Myocyte (in vitro differentiated cells): Measurements from ENCODE around the gene ACOT7. TPM values are rescaled to one million over a fixed set of nuclear protein-coding genes. Genes with fewer than 3 reads are reported as not detected.
"Not testable (repeated sequence)": the region's sequence is repeated elsewhere in the genome, so short reads cannot be mapped to it uniquely, and the experiment has no call there.

ENCODE experiments used
- DNase-seq: peaks from one replicate; pipeline ENCODE4 v3.0.0-alpha.2; 2012; ENCODE audit warnings: low read depth
- total RNA-seq: library from RNA; depleted of rRNA; stranded (reverse); fragments of >200 nt; gene quantifications from 2 replicates; pipeline ENCODE4 v1.2.3, GENCODE V29; 2014

Gene ACOT7
- total RNA-seq, 1 donor from 2014 or later: 18.7 TPM

DNA sequence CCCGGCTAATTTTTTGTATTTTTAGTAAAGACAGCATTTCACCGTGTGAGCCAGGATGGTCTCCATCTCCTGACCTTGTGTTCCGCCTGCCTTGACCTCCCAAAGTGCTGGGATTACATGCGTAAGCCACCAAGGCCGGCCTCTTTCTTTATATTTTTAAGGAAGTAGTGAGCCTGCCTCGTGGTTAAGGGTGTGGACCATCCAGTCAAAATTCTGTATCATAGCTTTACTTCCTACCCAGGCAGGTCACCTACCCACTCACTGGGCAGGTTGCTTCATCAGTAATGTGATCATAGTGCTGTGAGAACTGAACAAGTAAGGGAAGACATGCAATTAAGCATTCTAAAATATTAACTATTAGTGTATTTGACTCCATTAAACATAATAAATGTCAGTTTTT, 8.1 kb upstream of the ACOT7 start:
- no peak for DNase-seq

DNA sequence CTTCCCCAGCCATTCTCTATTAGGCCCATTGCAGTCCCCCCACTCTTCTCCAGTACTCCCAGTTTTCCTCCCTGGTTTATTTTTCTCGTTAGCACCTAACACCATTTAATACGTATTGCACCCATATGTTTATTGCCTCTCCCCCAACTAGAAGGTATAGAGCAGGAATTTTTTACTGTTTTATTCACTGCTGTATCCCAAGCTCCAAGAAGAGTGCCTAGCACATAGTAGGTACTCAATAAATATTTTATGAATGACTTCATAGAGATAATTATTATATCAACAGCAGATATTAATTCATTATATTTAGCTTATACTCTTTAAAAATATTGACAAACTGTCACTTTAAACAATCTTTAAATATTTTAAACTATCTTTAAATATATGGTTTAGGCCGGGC, 5.7 kb upstream of the ACOT7 start:
- DNase-seq: no peak

DNA sequence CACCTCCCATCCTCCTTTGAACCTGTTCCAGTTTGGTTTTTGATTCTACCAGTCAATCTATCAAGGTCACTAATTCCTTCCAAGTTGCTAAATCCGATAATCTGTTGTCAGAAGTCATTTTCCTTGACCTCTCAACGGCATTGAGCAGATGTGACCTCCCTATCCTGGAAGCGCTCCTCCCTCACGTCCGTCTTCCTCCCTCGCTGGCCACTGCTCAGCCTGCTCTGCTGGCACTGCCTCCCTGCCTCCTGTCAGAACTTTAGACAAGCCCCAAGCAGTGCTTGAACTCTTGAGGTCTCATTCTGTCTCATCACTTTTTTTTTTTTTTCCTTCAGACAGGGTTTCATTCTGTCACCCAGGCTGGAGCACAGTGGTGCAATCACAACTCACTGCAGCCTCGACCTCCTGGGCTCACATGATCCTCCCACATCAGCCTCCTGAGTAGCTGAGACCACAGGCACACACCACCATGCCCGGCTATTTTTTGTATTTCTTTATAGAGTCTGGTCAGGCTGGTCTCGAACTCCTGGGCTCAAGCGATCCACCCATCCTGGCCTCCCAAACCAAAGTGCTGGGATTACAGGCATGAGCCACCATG, 4.4 kb upstream of the ACOT7 start:
- no peak for DNase-seq

DNA sequence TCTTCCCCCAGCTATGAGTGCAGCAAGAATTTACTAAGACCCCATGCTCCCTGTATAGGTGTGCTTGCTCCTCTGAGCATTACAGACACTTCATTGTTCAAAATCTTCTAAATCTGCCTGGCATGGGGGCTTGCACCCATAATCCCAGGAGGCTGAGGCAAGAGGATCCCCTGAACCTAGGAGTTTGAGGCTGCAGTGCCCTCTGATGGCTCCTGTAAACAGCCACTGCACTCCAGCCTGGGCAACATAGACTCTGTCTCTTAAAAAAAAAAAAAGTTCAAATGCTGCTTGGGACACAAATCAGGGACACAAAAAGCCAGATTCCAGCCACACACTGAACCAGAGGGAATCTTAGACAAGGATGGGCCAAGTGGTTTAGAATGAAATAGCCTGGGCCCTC, 3.4 kb upstream of the ACOT7 start:
- no peak for DNase-seq

DNA sequence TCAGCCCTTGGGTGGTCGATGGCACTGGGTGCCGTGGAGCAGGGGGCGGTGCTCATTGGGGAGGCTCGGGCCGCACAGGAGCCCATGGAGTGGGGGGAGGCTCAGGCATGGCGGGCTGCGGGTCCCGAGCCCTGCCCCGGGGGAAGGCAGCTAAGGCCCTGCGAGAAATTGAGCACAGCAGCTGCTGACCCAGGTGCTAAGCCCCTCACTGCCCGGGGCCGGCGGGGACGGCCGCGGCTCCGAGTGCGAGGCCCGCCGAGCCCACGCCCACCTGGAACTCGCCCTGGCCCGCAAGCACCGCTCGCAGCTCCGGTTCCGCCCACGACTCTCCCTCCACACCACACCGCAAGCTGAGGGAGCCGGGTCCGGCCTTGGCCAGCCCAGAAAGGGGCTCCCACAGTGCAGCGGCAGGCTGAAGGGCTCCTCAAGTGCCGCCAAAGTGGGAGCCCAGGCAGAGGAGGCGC, 2.2 kb upstream of the ACOT7 start:
- DNase-seq: not testable (repeated sequence)

DNA sequence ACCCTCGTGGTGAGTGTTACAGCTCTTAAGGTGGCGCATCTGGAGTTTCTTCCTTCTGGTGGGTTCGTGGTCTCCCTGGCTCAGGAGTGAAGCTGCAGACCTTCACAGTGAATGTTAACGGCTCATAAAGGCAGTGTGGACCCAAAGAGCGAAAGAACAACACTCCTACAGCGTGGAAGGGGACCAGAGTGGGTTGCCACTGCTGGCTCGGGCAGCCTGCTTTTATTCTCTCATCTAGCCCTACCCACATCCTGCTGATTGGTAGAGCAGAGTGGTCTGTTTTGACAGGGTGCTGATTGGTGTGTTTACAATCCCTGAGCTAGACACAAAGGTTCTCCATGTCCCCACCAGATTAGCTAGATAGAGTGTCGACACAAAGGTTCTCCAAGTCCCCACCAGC, 1.6 kb upstream of the ACOT7 start:
- DNase-seq: not testable (repeated sequence)

DNA sequence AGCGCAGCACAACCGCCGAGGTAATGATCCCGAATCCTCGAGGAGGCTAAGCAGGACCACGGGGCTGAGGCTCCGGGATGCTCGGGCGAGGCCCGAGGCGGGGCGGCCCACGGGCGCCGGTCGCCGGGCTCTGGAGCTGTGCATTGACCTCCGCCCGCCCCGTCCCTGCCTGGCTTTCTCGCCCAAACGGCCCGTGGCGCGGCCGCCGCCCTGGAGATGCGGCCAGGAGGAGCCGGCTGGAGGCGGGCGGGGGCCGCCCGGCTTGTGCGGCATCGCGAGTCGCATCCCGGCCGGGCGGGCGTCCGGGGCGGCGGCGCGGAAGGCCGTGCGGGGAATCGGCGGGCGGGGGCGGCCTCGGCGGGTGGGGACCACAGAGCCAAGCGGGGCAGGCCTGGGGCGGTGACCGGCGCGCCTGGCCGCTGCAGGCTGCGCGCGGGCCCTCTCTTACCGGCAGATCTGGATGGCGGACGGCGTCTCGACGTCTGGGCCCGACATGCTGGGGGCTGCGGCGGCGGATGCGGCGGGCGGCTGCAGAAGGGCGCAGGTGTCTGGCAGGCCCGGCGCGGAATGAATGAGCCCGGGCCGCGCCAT, 663 bp downstream of the ACOT7 start:
- peak; percentile 13 for DNase-seq

DNA sequence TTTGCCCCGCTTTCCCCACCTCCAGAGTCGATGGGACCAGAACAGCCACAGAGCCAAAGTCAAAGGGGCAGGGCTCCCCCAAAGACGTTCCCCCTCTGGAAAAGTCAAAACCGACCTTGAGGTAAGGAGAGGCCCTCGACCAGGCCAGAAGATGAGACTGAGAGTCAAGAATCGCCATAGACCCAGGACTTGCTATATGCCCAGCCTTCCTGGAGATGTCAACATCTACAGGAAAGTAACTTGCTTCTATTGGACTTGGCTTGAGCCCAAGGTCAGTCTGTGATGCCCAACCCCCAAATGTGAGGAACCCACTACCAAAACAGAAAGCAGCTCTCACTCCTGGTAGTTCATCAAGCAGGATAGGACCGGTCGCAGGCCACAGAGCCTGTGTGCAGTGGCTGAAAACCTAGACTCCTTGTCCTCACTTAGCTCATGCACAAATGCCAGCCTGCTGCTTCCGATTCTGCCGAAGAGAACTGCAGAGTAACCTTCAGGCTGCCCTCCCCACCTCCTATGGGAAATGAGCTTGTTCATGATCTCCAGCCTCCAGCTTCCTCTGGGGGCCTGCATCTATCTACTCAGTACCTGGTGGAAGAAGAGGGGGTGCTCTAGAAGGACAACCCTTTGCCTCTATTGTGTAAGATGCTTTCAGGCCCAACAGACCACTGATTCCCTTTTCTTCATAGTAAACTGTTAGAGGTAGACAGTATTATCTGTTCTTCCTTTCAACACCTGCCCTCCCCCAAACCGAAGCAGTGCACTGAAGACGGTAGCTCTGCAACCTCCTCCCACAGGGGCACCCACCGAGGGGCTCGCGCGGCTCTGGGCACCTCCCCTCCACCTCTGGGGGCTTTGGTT, 1.4 kb downstream of the ACOT7 start:
- peak; percentile 37 for DNase-seq

DNA sequence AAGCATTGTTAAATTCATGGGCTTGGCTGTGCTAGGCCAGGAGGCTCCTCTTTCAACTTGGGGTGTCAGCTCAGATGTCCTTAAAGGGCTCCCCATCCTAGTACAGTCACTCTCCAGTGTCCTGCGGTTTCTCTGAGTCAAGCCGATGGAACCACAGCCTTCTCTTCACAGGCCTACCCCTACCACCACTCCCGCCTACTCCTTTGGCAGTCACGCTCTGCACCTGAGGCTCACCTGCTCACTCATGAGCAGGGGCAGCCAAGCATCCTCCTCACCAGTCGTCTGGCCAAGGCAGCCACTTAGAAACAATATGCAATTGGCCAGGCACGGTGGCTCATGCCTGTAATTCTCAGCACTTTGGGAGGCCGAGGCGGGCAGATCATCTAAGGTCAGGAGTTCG, 3.6 kb downstream of the ACOT7 start:
- no peak for DNase-seq

DNA sequence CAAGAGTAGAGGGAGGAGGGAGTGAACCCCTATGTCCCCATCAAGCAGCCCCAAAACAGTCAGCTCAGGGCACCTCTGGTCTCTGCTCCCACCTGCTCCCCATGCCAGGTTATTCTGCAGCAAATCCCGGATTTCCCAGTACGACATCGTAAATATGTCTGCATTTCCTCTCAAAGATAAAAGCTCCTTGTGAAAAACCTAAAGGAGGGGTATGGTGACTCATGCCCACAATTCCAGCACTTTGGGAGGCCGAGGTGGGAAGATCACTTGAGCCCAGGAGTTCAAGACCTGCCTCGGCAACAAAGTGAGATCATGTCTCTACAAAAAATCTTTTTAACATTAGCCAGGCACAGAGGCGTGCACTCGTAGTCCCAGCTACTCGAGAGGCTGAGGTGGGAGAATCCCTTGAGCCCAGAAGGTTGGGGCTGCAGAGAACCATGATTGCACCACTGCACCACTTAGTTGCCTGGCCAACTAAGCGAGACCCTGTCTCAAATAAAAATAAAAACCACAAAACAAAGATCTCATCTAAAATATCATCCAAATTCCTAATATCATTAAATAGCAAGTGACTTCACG, 7.1 kb downstream of the ACOT7 start:
- no peak for DNase-seq

DNA sequence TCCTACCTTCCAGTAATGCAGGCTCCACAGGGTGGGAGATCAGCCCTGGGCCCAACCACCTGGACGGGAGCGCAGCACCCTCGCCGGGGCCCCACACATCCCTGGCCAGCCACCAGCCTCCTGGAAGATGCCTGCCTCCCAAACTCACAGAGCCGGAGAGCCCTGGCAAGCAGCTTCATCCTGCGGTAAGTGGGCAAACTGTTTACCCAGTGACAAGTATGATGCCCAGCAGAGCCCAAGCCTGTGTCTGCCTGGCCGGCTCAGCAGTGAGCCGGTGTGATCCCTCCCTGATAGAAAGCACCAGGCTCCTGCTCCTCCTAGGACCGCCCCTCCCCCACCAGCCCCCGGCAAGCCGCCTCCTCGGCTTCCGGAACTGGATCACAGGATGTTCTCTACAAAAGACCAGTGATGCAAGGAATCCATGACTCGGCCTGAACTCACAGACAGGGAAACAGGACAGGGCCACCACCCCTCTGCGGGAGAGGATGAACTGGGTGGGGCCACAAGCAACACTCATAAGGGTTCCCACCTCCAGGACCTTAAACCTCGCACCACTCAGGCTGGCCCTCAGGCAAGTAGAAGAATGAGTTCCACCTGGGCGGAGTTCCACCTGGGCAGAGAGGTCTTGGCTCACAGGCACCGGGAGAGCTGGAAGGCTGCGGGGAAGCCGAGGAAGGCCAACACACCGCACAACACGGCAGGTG, 7.9 kb downstream of the ACOT7 start:
- peak; percentile 34 for DNase-seq

DNA sequence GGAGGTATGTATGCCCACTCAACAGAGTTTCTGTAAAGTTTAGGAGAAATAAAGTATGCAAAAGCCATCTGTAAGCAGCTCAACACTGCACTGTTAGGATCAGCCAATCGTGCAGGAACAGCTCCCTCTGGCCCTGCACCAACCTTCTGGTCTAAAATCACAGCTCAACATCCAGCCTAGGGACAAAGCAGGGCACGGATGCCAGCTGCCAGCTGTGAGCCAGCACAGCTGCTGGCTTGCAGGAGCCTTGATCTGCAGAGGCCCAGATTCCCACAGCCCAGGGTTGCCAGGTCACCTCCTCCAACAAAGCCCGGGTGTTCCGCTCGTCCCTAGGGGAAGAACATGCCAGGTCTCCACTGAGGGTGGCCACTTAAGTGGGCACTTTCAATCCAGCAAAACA, 8.6 kb downstream of the ACOT7 start:
- peak; percentile 74 for DNase-seq

DNA sequence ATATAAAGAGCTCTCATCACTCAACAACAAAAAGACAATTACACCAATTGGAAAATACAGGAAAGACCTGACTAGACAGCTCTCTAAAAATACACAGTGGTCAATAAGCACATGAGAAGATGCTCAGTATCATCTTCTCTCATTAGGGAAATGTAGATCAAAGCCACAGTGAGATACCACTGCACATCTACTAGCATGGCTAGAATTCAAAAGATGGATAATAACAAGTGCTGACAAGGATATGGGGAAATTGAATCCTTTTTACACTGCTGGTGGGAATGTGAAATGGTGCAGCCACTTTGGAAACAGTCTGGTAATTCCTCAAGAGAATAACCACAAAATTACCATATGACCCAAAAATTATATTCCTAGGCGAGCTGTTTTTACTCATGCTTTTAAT, 9.4 kb downstream of the ACOT7 start:
- DNase-seq: no peak

DNA sequence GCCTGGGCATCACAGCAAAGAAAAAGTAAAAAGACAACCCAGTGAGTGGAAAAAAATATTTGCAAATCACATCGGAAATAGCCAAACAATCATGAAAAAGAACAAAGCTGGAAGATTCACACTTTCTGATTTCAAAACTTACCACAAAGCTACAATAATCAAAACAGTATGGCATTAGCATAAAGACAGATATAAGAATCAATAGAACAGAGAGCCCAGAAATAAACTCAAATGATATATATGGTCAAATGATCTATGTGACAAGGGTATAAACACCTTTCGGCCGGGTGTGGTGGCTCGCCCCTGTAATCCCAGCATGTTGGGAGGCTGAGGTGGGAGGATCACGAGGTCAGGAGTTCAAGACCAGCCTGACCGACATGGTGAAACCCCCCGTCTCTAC, 13.5 kb downstream of the ACOT7 start:
- no peak for DNase-seq

DNA sequence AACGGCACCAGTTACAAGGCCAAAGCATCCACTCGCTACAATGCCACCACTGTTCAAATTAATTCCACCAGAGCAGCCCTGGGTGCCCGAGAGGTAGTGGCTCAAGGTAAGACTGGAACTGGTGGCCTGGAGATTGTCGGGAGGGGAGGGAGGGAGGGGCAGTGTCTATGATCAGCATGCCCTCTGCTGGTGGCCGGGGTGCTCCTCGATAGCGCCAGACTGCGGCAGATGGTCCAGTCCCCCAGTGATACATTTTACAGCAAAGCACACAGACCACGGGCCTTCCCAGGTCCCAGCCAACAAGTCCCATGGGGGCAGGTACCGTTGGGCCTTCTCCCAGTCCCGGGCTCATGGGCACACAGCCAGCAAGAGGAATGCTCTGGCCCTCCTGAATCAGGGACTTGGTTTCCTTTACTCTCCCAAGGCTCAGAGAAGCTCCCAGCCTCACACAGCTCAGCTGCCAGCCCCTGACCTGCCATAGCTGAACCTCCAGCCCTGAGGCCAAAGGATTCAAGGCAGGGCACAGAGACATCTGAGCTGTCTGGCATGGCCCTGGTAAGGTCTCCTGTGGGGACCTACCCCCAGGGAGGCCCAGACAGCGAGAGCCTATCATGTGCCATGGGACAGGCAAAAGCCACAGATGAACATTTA, 15.3 kb downstream of the ACOT7 start:
- DNase-seq: no peak

DNA sequence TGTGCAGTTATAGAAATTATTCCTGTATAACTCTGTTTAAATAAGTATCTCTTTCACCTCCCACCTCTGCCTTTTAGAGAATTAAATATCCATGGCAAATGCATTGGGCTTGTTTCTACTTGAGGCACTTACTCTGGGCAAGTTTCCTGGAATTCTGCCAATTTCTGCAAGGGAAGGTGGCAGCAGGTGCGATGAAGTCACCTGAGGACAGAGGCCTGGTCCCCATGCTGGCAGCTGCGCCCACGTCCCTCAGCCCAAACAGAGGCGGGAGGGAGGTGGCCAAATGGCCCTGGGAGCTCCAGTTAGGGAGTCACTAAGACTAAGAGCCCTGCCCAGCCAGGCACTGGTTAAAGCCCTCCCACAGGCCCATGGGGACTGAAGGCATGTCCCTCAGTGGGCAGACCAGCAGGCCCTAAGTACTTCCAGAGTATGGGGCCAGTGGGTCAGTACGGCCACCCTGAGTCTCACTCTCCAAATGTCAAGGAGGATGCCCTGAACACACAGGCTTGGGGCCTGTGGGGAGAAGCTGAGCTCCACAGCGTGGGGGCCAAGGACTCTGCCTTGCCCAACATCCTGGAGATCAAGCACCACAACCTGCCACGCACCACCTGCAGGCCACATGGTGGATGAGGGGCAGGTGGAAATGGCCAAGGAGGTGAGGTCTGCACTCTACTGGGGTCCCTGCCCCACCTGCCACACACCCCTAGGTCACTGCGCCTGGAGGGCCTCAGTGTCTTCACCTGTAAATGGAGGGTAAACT, 19.4 kb downstream of the ACOT7 start:
- peak; percentile 69 for DNase-seq

DNA sequence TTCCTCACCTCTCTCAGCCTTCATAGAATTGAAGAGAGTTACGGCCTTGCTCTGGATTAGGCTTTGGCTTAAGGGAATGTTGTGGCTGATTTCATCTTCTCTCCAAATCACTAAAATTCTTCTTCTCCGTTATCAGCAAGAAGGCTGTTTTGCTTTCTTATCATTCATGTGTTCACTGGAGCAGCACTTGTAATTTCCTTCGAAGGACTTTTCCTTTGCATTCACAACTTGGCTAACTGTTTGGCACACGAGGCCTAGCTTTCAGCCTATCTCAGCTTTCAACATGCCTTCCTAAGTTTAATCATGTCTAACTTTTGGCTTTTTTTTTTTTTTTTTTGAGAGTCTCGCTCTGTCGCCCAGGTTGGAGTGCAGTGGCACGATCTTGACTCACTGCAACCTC, 21.3 kb downstream of the ACOT7 start:
- DNase-seq: not testable (repeated sequence)

DNA sequence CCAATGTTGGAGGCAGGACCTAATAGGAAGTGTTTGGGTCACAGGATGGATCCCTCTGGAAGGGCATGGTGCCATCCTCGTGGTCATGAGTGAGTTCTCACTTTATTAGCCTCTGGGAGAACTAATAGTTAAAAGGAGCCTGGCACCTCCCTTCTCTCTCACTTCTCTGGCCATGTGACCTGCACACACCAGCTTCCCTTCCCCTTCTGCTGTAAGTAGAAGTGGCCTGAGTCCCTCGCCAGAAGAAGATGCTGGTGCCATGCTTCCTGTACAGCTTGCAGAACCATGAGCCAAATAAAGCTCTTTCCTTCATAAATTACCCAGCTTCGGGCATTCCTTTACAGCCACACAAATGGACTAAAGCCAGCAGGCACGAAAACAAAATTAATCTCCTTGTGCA, 23.6 kb downstream of the ACOT7 start:
- DNase-seq: no peak

DNA sequence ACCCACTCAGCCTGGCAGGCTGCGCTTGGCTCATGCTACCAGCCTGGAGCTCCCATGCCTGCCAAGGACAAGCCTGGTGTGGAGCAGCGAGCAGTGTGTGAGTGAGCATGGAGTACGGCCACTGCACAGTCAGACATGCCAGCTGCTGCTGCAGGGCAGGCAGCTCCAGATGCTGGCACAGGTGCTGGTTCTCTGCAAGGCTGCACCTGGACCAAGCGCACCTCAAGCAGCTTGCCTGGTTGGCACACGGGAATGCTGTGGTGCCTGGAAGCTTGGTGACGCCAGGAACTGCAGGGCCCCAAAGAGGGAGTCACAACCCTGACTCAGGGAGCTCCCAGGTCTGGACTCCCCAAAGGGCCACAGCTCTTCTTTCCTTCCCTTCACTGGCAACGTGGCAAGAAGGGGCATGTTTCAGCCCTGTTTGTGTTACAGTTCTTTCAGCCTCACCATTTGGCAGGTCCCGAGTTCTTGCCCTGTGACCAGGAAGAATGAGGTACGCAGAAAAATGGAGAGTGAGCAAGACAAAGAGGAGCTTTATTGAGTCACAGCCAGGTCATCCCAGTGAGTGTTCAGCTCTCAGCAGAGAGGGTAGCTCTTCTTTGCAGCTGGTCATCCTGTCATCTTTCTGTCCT, 26.1 kb downstream of the ACOT7 start:
- DNase-seq: no peak

DNA sequence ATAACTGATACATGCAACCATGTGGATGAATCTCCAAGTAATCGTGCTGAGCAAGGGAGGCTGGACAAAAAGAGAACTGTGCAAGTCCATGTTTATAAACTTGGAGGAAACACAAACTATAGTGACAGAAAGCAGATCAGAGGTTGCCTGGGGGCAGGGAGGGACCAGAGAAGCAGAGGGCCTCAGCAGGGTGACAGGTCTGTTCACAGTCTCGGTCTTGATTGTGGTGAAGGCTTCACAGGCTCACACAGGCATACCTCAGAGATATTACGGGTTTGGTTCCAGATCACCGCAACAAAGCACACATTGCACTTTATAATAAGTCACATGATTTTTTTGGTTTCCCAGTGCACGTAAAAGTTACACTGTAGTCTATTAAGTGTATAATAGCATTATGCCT, 28.5 kb downstream of the ACOT7 start:
- DNase-seq: no peak
